Measurements from ENCODE around the gene RAPGEFL1.
"Not testable (repeated sequence)": the region's sequence is repeated elsewhere in the genome, so short reads cannot be mapped to it uniquely, and the experiment has no call there.

The RAPGEFL1 gene, protein sequence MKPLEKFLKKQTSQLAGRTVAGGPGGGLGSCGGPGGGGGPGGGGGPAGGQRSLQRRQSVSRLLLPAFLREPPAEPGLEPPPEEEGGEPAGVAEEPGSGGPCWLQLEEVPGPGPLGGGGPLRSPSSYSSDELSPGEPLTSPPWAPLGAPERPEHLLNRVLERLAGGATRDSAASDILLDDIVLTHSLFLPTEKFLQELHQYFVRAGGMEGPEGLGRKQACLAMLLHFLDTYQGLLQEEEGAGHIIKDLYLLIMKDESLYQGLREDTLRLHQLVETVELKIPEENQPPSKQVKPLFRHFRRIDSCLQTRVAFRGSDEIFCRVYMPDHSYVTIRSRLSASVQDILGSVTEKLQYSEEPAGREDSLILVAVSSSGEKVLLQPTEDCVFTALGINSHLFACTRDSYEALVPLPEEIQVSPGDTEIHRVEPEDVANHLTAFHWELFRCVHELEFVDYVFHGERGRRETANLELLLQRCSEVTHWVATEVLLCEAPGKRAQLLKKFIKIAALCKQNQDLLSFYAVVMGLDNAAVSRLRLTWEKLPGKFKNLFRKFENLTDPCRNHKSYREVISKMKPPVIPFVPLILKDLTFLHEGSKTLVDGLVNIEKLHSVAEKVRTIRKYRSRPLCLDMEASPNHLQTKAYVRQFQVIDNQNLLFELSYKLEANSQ

DNA sequence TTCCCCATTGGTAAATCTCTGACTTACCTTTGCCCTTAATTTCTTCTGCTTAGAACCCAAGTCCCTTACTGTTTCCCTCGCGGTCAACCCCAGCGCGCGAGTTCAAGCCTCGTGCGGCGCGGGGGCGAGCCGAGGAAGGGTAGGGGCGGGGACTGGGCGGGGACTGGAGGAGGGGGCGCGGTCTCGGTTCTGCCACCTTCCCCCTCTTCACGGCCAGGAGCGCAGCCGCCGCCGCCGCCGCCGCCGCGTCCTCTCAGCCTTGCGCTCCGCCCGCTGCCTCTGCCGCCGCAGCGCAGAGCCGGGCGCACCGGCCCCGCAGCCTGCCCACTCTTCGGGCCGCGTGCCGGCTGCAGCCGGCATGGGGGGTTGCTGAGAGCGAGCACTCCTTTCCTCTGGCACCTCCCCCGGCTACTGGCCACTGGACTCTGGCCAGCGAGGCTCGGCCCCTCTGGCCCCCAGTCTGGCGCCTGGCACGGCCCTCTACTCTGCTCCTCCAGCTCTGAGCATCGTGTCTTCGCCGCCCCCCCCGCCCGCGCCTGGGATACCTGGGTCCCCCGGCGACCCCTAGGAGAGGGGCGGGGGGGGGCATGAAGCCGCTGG, at the start of gene RAPGEFL1:
RAPGEFL1 (plus strand) TSS at position 196 of the 600 bp plus-strand sequence; CDS start at position 588, 392 bp downstream.
- DNase-seq (ENCODE audit: low read depth), result peak; percentile 66

DNA sequence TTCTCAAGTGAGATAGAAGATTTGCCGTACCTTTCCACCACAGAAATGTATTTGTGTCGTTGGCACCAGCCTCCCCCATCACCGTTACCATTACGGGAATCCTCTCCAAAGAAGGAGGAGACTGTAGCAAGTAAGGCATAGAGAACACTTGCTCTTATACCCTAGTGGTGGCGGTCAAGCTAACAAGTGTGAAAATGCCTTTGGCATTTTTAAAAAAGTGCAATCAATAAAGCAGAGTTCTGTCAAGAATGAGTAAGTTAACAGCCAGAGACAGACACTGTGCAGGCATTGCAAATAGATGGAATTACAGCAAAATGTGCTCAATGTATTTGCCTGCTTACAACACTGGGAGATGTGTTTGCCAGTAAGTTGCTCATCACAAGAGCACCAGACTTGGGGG, 47.8 kb upstream of the RAPGEFL1 start:
- no peak for DNase-seq (ENCODE audit: low read depth)

DNA sequence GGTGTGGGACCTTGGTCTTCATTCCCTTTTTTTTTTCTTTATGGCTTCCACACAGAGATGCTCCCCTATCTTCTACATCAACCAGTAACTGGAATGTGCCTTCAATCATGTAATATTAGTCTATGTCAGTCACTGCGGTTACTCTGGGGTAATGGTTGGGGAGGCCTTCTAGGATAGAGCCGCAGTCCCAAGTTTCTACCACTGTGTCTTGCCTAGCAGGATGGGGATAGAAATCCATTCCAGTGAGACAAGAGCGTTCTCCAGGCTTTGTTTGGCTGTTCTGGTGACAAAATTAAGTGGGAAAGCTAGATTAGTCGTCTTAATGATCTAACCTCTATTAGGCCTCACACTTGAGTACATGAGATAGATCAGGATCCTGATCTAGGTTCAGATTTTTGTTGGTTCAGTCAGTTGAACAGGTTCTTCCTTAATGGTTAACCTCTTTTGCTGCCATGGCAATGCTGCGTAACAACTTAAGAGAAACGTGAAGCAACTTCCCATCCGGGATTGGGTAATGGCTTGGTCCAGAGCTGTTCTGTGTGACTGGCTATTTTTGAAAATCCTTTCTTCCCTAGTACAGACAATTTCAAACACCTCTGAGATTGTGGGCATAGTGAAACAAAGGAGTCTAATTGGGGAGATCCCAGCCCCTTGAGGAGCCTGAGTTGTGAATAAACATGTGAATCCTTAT, 46.8 kb upstream of the RAPGEFL1 start:
- DNase-seq (ENCODE audit: low read depth), result no peak

DNA sequence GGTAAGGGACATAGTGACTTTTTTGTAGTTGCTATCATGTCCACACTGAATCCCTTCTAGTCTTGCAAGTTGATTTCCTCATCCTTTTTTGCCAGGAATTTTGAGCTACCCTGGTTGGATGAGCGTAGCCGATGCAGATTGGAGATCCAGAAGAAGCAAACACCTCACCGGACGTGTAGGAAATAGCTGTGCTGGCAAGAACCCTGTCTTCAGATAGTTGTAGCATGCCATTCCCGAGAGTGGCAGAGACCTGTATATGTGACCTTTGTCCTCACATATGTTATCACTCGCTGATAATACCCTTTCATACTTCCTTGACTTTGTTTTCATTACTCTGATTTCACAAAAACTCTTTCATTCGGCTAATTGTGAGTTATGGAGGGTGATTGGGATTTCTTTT, 43.1 kb upstream of the RAPGEFL1 start:
- DNase-seq (ENCODE audit: low read depth), result no peak

DNA sequence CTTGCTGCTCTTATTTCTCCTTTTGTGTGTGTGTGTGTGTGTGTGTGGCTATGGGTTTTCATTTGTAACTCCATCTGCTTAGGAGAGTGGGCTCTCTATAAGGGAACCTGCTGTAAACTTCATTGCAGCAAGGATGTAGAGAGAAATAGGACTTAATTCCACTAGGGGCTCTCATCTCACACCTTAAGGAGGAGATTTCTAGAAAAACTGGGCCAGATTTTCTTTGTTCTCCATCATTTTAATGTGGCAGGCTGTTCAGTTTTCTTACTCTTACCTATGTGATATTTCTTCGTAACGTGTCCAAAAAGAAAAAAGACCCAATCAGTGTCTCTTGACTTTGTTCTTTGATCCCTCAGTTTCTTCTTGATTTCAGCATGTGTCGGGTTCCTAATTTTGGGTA, 41.5 kb upstream of the RAPGEFL1 start:
- DNase-seq (ENCODE audit: low read depth), result no peak

DNA sequence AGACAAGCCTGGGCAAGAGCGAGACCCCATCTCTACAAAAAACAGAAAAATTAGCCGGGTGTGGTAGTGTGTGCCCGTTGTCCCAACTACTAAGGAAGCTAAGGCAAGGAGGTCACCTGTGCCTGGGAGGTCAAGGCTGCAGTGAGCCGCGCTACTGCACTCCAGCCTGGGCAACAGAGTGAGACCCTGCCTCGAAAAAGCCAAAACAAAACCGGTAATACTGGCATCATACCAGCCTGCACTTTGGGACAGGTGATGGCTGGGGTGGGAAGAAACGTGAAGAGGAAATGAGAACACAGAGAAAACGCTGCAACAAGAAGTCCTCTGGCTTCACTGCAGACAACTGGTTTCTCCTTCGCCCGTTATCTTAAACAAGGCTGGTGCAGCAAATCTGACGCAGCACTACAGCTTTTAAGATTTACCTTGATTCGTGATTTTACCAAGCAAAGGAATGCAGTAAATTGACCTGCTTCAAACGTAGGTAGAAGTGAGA, 37.7 kb upstream of the RAPGEFL1 start:
- DNase-seq (ENCODE audit: low read depth), result no peak

DNA sequence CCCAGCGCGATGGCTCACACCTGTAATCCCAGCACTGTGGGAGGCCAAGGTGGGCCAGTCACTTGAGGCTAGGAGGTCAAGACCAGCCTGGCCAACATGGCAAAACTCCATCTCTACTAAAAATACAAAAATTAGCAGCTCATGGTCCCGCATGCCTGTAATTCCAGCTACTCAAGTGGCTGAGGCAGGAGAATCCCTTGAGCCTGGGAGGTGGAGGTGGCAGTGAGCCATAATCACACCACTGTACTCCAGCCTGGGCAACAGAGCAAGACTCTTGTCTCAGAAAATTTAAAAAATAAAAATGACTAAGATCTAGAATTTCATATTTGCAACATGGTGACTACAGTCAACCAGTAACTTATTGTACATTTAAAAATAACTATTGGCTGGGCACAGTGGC, 34.1 kb upstream of the RAPGEFL1 start:
- DNase-seq (ENCODE audit: low read depth), result not testable (repeated sequence)

DNA sequence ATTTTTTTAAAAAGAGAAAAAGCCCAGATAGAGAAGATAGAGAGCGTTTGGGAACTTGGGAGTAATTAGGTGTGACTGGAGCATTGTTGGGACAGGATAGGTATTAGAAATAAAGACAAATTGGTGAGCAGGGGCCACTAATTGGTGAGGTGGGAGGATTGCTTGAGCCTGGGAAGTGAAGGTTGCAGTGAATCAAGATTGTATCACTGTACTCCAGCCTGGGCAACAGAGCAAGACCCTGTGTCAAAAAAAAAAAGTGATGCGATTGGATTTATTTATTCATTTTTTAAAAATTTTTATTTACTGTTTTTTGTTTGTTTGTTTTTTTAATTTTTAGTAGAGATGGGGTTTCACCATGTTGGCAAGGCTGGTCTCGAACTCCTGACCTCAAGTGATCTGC, 31.8 kb upstream of the RAPGEFL1 start:
- no peak for DNase-seq (ENCODE audit: low read depth)

DNA sequence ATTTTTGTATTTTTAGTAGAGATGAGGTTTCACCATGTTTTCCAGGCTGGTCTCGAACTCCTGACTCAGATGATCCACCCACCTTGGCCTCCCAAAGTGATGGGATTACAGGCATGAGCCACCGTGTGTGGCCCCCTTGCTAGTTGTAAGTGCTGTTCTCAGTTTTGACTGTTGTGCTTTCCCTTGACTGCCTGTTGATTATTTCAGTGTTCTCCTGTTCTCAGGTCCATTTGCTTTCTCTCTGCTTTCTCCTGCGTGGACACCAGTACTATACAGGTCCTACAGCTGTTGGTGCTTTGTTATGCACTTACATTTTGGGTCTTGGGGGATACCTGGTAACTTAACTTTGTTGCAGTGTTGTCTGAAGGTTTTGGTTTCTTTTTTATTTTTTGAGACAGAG, 28.7 kb upstream of the RAPGEFL1 start:
- no peak for DNase-seq (ENCODE audit: low read depth)

DNA sequence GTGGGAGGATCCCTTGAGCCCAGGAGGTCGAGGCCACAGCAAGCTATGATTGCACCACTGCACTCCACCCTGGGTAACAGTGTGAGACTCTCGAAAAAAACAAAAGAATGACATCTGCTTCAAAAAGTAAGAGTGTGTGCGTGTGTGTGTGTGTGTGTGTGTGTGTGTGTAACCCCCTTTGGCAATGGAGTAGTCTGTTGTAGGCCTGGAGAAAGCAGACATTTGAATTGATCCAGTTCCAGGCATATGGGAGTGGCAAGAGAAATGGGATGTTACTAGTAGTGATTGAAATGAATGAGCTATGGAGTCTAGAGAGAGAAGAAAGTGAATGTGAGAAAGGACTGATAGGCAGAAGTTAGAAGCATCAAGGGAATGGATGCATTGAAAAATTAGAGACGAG, 27.0 kb upstream of the RAPGEFL1 start:
- DNase-seq (ENCODE audit: low read depth), result no peak

DNA sequence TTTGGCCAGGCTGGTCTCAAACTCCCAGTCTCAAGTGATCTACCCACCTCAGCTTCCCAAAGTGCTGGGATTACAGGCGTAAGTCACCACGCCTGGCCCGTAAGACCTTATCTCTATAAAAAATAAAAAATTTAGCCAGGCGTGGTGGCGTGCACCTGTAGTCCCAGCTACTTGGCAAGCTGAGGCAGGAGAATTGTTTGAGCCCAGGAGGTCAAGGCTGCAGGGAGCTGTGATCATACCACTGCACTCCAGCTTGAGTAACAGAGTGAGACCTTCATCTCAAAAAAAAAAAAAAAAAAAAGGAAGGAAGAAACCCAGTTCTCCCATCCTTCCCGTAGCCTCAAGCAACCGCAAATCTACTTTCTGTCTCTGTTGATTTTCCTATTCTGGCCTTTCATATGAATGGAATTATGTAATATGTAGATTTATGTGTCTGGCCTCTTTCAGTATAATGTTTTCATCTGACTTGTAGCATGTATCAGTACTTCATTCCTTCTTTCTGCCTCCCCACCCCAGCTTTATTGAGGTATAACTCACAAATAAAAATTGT, 25.8 kb upstream of the RAPGEFL1 start:
- no peak for DNase-seq (ENCODE audit: low read depth)

DNA sequence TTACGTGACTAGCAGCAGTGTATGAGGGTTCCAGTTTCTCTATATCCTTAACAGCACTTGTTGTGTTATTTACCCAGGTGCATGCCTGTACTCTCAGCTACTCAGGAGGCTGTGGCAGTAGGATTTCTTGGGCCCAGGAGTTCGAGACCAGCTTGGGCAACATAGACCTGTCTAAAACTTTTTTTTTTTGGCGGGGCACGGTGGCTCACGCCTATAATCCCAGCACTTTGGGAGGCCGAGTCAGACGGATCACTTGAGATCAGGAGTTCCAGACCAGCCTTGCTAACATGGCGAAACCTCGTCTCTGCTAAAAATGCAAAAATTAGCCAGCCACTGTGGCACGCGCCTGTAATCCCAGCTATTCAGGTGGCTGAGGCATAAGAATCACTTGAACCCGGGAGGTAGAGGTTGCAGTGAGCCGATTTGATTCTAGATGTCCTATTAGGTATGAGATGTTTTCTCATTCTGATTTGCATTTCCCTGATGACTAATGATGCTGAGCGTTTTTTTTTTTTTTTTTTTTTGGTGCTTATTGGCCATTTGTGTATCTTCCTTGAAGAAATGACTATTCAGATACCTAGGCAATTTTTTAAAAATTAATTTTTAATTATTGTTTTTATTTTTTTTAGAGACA, 23.6 kb upstream of the RAPGEFL1 start:
- no peak for DNase-seq (ENCODE audit: low read depth)

DNA sequence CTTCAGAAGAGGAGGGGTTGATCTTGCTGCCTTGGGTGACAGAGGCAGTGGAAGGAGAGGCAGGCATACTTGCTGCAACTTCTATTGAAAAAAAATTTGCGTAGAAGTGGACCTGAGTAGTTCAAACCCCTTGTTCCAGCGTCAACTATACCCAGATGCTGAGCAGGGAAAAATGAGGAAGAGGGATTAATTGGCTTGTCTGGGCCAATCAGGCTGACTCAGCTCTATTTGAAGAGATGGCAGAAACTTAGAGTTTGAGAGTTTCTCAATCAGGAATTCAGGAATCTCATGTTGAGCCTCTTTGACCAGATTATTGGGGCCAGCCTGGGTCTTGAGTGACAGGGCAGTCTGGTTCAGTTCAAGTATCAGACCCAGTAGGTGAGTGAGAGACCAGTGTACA, 19.3 kb upstream of the RAPGEFL1 start:
- DNase-seq (ENCODE audit: low read depth), result no peak

DNA sequence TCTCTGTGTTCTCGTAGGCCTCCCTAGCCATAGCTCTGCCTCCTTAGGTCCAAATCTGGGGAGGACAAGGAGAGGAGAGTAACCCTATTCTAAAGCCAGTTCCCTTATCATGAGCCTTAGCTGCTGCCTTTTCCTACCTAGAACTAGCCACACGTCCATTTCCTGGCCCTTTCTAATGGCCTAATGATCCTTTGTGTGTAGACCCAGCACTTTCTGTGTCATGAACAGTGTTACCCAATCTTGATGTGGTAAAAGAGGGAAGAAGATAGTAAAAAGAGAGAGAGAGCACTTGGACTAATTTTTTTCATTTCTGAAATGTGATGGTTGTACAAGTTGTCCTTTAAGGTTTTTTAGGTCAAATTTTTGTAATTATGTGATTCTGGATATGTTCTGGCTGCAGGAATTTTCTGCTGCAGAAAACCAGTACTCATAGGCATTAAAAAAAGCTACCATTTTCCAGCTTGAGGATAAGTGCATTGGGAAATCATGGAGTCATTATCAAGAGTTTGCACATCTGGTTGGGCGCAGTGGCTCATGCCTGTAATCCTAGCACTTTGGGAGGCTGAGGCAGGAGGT, 18.7 kb upstream of the RAPGEFL1 start:
- no peak for DNase-seq (ENCODE audit: low read depth)

DNA sequence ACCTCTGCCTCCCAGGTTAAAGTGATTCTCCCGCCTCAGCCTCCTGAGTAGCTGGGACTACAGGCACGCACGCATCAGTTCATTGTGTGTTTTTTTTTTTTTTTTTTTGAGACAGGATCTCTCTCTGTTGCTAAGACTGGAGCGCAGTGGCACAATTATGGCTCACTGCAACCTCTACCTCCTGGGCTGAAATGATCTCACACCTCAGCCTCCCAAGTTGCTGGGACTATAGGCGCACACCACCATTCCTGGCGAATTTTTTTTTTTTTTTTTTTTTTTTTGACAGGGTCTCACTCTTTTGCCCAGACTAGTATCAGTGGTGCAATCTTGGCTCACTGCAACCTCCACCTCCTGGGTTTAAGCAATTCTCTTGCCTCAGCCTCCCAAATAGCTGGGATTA, 17.8 kb upstream of the RAPGEFL1 start:
- no peak for DNase-seq (ENCODE audit: low read depth)

DNA sequence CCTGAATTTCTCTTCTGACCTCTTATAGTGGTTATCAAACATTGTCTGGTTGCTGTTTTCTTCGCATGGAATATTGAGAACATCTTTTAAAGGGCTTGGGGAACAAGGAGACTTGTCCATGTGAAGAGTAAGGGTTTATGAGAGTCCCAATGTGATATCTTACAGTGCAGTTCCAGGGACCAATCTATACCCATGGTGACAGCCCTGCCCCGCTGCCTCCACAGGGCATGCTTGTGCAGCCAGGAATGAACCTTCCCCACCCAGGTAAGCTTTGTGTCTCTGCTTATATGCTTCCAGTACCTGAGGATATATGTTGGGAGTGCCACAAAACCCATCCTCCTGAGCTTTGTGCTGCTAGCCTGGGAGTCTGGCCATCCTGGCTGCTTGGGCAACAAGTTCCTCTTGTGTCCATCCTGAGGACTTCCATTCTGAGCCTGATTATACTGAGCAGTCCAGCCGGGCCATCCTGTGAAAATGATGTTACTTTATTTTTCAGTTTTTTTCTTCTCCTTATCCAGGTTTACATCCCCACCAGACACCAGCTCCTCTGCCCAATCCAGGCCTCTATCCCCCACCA, 9.5 kb upstream of the RAPGEFL1 start:
- DNase-seq (ENCODE audit: low read depth), result no peak

DNA sequence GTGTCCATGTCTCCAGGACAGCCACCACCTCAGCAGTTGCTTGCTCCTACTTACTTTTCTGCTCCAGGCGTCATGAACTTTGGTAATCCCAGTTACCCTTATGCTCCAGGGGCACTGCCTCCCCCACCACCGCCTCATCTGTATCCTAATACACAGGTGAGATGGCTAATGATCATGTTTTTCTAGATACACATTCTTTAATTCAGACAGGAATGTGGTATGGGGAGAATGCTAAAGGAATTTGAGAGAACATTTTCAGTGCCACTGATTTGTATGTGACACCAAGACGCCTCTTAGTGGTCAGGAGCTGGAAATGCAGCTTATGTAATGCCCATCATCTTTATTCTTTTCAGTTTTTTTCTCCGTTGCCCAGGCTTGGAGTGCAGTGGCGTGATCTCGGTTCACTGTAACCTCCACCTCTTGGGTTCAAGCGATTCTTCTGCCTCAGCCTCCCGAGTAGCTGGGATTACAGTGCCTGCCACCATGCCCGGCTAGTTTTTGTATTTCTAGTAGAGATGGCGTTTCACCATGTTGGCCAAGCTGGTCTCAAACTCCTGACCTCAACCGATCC, 8.9 kb upstream of the RAPGEFL1 start:
- DNase-seq (ENCODE audit: low read depth), result no peak

DNA sequence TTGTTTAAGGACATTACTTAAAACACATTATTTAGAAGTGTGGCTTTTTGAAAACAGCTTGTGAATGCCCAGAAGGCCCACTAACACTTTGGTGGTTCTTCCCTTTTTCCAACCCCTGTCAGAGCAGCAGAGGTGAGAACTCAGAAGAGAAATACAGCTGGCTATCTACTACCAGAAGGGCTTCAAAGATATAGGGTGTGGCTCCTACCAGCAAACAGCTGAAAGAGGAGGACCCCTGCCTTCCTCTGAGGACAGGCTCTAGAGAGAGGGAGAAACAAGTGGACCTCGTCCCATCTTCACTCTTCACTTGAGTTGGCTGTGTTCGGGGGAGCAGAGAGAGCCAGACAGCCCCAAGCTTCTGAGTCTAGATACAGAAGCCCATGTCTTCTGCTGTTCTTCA, 6.9 kb upstream of the RAPGEFL1 start:
- no peak for DNase-seq (ENCODE audit: low read depth)

DNA sequence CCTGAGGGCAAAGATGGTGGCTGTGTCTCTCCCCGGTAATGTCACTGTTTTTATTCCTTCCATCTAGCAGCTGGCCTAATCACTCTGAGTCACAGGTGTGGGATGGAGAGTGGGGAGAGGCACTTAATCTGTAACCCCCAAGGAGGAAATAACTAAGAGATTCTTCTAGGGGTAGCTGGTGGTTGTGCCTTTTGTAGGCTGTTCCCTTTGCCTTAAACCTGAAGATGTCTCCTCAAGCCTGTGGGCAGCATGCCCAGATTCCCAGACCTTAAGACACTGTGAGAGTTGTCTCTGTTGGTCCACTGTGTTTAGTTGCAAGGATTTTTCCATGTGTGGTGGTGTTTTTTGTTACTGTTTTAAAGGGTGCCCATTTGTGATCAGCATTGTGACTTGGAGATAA, 5.5 kb upstream of the RAPGEFL1 start:
- no peak for DNase-seq (ENCODE audit: low read depth)

DNA sequence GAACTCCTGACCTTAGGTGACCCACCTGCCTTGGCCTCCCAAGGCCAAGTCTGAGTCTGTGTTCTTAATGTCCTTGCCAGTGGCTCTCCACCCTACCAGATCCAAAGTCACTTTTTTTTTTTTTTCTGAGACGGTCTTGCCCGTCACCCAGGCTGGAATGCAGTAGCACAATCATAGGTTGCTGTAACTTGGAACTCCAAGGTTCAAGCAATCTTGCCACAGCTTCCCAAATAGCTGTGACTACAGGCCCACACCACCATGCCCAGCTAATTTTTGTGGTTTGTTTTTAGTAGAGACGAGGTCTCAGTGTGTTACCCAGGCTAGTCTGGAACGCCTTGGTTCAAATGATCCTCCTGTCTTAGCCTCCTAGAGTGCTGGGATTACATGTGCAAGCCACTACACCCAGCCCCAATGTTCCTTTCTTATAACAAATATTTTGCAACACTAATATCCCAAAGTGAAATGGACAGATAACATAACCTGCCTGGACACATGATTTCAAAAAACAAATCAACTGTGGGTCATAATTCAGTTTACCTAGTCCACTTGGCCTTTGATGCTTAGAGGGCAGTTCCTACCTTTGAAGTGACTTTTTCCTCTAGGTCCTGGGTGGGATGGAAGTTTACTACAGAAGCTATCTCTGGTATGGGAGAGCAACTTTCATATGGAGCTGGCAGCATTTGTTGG, 4.0 kb upstream of the RAPGEFL1 start:
- DNase-seq (ENCODE audit: low read depth), result no peak

Measured in stimulated activated CD8-positive, alpha-beta memory T cell treated with anti-CD3 and anti-CD28 coated beads, Interleukin-12 subunit alpha, Interleukin-12 subunit beta, amount 100 ng/mL, for 1 hour (primary cell).